GM03348 (cell line): Measurements from ENCODE around the gene RIMBP3C.
A peak's percentile ranks its signal among the peaks of the same experiment; 100 is the strongest.
"Not testable (repeated sequence)": the region's sequence is repeated elsewhere in the genome, so short reads cannot be mapped to it uniquely, and the experiment has no call there.

Experiments used
- DNase-seq: peaks from one replicate; pipeline ENCODE4 v3.0.0; 2012; ENCODE audit warnings: low spot score

Gene RIMBP3C, protein sequence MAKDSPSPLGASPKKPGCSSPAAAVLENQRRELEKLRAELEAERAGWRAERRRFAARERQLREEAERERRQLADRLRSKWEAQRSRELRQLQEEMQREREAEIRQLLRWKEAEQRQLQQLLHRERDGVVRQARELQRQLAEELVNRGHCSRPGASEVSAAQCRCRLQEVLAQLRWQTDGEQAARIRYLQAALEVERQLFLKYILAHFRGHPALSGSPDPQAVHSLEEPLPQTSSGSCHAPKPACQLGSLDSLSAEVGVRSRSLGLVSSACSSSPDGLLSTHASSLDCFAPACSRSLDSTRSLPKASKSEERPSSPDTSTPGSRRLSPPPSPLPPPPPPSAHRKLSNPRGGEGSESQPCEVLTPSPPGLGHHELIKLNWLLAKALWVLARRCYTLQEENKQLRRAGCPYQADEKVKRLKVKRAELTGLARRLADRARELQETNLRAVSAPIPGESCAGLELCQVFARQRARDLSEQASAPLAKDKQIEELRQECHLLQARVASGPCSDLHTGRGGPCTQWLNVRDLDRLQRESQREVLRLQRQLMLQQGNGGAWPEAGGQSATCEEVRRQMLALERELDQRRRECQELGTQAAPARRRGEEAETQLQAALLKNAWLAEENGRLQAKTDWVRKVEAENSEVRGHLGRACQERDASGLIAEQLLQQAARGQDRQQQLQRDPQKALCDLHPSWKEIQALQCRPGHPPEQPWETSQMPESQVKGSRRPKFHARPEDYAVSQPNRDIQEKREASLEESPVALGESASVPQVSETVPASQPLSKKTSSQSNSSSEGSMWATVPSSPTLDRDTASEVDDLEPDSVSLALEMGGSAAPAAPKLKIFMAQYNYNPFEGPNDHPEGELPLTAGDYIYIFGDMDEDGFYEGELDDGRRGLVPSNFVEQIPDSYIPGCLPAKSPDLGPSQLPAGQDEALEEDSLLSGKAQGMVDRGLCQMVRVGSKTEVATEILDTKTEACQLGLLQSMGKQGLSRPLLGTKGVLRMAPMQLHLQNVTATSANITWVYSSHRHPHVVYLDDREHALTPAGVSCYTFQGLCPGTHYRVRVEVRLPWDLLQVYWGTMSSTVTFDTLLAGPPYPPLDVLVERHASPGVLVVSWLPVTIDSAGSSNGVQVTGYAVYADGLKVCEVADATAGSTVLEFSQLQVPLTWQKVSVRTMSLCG (N-terminal part only)

DNA sequence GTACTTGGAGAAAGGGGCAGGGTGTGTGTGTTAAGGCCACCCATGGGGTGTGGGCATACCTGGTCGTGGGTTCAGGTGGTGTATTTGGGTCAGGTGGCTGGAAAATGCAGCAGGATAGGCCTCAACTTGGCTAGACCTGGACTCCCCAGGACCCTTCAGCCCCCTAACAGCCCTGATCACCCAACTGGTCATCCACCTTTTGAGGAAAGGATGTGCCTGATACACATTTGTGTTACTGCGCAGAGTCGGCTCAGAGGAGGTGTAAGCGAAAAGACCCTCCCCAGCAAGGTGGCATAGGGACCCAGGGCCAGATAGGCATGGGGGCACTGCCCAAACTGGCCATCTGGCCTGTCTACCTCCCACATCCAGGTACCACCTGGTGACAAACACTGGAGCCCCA, at the start of gene RIMBP3C:
Gene RIMBP3C, minus strand, starts transcription at position 101 of the 400 bp plus-strand sequence. CDS start 485 bp downstream, outside the sequence.
- DNase-seq: not testable (repeated sequence)

DNA sequence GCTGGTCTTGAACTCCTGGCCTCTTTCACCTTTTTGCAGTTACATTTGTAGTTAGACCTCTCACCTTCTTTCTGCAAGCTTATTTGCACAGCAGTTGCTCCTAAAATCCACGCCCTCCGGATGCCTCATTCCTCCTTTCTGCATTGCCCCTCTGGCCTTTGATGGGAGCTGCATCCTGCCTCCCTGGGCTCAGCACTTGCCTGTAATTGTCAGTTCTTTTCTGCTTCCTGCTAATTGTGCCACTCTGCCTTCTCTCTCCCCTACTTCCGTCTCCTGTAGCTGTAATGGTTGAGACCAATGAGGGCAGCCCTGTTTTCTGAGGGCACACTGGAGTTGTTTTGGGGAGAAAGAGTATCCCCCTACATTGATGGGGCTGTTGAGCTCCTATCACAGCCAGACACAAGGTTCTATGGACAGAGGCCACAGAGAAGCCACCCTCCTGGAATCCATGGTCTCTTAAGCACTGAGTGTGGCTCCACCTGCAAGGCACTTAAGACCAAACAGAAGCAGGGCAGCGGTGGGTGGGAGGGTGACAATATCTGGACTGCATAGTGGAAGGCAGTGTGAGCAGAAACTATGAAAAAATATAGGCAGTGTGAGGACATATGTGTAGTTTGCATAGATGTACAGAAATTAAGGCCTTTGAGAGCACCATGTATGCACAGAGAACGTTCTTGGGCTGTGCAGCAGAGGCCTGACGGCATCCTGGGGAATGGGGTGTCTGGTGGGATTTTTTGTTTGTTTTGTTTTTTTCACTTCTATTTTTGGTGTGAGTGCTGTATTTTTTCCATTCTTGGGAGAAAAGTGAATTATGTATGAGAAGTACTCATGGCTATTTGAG, 48.0 kb upstream of the RIMBP3C start:
- DNase-seq: no peak

DNA sequence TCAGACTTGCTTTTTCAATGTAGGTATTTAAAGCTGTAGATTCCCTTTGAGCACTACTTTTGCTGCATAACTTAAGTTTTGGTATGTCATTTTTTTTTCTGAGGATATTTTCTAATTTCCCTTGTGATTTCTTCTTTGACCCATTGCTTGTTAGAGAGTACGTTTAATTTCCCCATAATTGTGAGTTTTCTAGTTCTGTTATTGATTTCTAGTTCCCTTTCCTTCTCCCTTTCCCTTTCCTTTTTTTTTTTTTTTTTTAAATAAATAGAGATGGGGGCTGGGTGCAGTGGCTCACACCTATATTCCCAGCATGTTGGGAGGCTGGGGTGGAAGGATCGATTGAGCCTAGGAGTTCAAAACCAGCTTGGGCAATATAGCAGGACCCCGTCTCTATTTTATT, 47.0 kb upstream of the RIMBP3C start:
- DNase-seq: no peak

DNA sequence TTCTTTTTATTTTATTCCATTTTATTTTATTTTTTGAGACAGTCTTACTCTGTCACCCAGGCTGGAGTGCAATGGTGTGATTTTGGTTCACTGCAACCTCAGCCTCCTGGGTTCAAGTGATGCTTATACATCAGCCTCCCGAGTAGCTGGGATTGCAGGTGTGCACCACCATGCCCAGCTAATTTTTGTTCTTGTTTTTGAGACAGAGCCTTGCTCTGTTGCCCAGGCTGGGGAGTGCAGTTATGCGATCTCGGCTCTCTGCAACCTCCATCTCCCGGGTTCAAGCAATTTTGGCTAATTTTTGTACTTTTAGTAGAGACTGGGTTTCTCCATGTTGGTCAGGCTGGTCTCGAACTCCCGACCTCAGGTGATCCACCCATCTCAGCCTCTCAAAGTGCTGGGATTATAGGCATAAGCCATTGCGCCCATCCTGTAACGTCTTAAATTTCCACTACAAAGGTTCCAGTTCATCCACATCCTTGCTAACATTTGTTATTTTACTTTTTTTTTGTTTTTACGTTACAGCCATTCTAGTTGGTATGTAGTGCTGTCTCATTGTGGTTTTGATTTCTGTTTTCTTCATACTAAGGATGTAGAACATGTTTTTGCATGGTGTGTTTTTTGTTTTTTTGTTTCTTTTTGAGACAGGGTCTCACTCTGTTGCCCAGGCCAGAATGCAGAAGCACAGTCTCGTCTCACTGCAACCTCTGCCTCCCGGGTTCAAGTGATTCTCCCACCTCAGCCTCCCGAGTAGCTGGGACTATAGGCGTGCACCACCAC, 45.3 kb upstream of the RIMBP3C start:
- not testable (repeated sequence) for DNase-seq

DNA sequence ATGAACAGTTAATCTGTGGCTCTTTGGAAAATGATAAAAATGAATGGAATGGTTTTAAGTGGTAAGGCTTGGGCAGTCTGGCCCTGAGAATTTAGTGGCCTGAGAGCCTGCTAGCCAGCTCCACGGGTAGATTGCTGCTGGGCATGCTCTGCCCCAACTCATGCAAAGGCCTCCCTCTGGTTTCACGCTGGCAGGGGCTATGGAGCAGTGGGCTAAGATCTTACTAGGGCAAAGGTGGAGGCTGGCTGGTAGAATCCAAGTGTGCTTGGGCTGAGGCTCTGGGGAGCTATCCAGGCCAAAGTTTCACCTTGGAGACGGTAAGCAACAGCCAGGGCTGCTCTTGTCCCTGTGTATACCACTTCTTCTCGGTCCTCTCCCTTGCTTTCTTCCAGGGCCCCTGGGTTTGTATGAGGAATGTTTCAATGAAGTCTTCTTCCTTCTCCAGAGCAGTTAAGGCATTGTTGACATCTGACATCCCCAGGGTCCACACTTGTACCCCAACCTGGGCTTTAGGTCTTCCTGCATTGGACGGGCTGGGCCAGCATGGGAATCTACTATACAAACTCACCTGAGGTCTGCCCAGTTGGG, 43.7 kb upstream of the RIMBP3C start:
- DNase-seq: no peak

DNA sequence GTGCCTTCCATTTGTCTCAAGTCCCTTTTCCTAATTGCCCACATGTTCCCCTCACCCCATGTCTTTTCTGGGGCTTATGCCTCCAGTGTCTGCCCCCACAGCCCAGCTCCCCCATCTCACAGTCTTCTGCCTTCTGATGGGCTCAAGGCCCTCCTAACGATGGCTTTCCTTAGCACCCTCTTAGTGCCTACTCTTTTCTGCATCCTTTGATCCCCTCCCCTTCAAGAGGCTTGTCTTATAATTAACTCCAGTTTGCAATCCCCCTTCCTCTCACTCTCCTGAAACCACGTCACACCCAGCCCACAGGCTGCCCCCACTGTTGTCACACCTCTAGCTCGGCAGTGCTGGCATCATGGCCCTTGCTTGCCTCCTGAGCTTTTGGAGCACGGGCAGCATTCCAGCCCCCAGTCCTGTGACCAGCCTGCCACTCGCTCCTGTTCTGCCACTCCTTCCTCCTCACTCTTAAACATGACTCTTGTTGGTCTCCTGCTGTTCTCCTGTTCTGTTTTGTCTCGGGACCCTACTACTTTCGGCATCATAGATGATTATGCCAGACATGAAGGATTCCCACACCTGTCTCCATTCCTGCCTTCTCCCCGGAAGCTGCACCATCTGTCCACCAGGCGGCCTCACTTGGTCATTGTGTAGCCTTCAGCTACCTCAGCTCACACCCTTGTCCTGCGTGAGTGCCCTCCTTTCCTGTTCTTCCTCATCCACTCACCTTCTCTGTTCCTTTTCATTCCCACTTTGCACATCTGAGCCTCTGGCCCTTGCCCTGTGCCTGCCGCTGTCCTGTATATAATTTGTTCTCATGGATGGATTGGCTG, 42.4 kb upstream of the RIMBP3C start:
- no peak for DNase-seq

DNA sequence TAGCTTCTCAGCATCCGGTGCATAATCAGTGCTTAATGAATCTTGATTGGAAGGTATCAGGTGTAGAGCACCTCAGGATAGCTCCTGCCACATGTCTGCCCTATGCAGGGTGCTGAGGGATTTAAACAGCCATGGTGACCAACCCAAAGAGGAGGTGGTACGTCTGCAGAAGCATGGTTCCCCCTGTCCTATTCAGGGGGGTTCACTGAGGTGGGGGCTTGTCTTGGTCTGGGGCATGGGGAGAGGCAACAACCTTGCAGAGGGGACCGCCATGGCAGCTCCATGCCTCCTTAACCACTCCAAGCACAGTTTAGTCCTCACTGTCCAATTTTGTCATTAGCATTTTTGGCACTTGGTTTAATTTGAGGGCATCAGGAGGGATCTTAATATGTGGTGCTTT, 41.2 kb upstream of the RIMBP3C start:
- no peak for DNase-seq

DNA sequence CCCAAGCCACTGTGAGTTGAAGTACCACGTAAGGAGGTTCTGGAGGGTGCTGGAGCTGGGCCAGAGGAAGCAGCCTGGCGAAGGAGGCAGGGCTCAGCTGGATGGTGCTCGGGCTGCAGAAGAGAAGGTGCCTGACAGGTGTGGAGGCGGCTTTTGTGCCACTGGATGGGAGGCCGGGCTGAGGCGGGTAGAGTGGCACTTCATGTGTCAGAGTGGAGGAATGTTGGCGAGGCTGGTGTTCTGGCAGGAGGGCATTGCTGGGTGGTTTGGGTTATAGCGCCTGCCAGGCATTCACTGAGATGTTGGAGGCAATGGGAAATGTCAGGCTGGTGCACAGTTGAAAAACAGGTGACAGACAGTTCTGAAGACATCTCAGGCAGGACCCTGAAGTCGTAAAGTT, 40.4 kb upstream of the RIMBP3C start:
- no peak for DNase-seq

DNA sequence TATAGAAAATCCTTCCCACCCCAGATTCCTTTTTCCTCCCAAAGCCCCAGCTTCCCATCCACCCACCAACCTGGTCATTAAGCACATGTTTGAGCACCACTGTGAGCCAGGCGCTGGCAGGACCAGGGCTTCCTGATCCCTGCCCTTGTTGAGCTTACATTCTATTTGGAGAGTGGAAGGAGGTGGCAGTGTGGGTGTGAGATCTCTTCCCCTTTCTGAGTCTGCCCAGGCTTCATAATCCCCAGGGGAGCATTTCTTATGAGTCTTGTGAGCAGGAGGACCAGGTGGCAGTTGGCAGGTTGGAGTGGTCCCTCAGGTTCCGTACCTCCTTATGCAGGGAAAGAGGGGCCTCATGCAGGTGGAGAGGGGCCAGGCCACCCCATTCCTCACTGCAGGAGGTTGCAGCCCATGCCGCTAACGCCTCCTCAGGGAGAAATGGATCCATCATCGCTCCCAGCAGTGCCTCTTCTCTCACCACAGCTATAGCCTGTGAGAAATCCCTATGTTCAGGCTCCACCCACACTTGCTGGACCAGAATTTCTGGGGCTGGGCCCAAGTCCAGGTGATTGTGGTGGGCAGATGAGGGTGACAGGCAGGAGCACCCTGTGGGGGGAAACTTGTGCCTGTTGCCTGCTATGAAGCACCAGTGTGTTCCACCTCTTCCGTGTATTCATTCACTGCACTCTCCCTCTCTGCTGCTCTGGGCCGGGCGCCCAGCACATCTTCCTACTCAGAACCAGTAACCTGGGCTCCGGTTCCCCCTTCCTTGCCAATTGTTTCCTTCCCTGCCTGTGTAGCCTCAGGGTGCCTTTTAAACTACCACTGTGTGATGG, 39.8 kb upstream of the RIMBP3C start:
- no peak for DNase-seq

DNA sequence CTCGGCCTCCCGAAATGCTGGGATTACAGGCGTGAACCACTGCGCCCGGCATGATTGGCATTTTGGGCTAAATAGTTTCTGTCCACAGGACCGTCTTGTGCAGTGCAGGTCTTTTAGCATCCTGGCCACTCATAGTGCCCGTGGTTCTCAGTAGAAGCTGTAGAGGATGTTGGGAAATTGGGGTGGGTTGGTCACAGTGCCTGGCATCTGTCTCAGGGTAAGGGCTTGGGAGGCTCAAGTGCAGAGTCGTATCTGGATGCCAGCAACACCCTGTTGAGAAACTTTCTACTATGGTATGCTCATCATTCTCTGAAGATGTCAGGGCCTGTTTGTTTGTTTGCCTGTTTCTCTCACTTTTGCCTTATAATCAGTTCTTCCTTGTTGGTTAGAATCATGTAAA, 38.1 kb upstream of the RIMBP3C start:
- DNase-seq: no peak

DNA sequence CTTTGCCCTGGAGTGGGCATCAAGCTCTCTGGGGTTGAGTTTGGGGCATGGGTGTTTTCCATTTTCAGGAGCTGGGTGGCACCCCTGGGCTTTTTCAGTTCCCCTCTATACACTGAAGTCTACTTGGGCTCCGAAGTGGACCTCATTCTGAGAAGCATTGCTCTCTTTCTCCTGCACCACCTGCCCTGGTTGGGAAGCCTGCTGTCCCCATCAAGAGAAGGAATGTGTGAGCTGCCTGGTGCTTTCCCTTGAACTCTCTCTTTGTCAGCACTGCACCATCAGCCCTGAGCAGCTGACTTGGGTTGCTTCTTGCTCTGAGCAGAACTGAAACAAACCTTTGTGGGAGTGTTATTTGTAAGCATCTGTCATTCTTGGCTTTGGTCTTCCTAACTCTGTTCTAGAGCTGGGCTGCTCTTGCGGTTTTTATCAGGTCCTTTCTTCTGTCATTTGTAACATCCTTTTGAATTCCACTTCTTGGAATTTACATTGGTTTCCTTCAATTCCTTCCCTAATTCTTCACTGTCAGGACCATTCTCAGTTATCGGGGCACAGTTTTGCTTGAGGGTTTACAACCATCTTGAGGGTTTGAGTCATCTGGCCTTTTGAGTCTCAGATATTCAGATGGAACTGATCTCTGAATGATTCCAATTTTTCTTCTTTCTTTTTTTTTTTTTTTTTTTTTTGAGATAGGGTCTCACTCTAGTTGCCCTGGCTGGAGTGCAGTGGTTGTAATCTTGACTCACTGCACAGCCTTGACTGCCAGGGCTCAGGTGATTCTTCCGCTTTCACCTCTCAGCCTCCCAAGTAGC, 36.7 kb upstream of the RIMBP3C start:
- DNase-seq: peak; percentile 35

DNA sequence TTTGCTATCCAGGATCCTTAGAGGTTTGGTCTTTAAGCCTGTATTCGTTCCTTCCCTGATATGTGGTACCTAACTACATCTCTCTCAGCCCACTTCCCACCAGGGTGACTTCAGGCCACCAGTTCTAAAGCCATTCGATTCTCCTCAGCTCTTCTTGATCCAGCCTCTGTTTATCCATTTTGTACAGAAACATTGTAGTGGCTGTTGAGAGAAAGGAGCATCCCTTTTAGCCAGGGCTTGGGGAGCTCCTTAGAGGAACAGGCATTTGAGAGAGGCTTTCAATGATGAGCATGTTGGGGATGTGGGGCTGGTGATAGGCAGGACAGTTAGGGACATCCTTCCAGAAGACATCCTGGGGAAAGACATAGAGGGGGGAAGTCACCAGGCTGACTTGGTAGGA, 34.1 kb upstream of the RIMBP3C start:
- DNase-seq: no peak

DNA sequence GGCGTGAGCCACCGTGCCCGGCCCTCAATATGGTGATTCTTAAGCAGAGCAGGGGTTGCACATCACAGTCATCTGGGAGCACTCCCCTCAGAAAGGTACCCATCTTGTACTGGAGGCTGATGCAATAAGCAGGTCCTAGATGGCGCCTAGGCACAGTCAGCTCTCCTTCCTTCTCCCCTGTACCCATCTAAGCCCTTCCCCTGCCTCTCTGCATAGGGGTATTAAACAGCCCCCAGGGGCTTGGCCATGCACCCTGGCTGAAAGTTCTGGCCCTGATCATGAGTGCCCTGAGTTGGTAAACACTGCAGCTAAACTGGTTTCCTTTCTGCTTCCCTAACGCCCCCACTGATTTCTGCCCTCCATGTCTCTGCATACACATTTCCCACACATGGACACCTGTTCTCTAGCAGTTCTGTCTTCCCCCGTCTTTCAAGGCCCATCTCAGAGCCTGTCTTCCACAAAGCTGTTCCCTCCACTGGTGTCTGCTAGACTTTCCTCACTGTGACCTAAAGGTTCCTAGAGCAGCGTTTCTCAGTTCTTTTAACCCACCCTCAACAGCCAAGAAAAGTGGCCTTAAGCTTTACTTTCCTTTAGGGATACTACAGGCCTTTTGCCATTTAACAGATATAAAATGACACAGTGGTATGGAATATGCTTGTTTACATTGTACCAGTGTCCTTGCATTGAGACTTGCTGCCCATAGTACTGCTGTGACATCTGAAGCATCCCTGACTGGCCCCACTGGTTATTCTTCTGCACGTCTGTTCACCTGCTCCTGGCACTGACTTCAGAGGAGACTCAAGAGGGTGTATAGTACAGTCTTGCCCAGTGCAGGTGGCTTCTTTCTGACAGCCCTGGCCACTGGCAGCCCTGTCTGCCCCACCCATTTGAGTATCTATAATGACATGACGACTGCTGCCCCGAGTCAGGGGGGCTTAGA, 31.8 kb upstream of the RIMBP3C start:
- DNase-seq: no peak

DNA sequence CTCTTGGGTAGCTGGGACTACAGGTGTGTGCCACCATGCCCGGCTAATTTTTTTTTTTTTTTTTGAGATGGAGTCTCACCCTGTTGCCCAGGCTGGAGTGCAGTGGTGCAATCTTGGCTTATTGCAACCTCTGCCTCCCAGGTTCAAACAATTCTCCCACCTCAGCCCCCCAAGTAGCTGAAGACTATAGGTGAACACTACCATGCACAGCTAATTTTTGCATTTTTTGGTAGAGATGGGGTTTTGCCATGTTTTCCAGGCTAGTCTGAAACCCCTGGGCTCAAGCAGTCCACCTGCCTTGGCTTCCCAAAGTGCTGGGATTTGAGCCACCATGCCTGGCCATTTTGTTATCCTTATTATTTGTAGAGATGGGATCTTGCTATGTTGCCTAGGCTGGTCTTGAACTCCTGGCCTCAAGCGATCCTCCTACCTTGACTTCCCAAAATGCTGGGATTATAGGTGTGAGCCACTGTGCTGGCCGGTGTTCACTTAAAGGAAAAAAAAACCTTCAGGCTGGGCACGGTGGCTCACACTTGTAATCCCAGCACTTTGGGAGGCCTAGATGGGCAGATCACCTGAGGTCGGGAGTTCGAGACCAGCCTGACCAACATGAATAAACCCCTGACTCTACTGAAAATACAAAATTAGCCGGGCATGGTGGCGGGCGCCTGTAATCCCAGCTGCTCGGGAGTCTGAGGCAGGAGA, 29.9 kb upstream of the RIMBP3C start:
- not testable (repeated sequence) for DNase-seq

DNA sequence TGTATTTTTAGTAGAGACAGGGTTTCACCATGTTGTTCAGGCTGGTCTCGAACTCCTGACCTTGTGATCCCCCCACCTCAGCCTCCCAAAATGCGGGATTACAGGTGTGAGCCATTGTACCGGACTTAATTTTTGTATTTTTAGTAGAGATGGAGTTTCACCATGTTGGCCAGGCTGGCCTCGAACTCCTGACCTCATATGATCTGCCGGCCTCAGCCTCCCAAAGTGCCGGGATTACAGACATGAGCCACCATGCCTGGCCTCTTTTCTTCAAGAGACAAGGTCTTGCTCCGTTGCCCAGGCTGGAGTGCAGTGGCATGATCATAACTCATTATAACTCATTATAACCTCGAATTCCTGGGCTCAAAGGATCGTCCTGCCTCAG, 29.4 kb upstream of the RIMBP3C start:
- DNase-seq: not testable (repeated sequence)

DNA sequence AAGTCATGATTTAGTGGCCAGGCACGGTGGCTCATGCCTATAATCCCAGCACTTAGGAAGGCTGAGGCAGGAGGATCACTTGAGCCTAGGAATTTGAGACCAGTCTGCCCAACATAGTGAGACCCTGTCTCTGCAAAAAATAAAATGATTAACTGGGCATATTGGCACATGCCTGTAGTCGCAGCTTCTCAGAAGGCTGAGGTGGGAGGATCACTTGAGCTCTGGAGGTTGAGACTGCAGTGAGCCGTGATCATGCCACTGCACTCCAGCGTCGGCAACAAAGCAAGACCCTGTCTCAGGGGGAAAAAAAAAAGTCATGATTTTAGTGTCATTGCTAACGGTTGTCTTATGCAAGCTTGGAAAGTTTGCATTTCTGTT, 28.2 kb upstream of the RIMBP3C start:
- no peak for DNase-seq
